GM04504 (cell line): ENCODE results near the gene CLIC5.

Source experiments
- DNase-seq: peaks from one replicate; pipeline ENCODE4 v3.0.0-alpha.2; 2012; ENCODE audit warnings: low read depth

The CLIC5 gene

GRCh38 chr6:45838996-45839395, 176.7 kb downstream of the CLIC5 start:
- no peak for DNase-seq

DNA sequence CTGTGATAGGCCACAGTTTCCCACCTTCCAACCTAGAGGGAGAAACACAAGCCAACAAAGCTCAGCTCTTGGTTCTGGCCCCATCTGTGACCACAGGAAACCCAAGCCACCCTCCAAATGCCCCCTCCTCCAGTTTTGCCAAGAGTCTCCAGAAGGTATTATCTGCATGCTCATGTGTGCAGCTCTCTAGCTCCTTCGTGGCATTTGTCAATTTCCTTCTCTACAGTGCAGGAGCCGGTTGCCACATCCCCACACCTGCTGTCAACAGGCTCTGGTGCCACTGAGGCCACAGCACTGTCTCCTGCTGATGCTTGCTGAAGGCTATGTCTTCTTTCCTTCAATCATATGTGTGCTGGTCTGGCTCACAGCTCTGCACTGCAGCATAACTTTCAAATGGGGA, 177.2 kb downstream of the CLIC5 start:
- DNase-seq, result no peak

- no peak for DNase-seq
Measured at GRCh38 chr6:45837541-45838200, 178.0 kb downstream of the CLIC5 start.

GRCh38 chr6:45836984-45837383, 178.7 kb downstream of the CLIC5 start:
- no peak for DNase-seq

DNA sequence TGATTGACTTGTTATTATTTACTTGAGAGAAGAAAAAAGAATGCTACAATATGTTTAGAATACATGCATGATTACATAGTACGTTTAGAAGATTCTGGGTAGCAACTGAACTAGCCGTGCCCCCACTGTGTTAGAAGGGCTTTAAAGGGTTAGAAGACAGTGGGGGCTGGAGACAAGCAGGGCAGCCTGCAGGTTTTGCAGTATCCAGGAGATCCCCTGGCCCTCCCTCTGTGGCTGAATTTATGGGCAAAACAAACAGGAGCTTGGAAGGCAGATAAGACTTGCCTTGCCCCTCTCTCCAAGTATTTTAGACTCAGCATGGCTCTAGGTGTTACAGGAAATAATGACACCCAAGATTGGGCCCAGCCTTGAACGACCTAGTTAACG, 179.2 kb downstream of the CLIC5 start:
- DNase-seq, result no peak

DNA sequence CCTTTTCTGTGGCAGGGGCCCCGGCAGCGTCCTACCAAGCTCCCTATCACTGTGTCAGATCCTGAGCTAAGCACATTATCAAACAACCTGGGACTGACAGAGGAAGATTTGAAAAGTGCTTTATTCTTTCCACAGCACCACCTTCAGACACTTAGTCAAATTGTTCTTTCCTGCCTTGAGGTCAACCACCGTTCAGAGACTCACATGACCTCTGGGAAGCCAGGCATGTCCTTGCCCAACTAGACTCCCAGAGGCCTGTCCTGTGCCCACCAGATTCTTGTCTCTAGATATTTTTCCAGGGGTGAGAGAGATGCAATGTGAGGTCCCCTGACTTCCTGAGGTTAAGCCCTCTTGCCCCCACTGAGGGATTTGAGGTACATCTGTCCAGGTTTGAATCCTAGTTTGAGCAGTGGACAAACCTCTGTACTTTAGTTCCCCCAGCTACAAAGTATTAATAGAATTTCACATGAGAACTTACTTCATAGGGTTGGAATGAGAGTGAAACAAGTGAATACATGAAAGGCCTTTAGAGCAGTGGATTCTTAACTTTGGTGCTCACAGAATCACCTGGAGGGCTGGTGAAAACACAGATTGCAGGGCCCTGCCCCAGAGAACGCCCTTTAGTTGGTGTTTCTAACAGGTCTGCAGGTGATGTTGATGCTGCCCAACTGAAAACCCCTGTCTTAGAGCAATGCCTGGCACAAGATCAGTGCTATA, 179.8 kb downstream of the CLIC5 start:
- DNase-seq, result no peak

DNA sequence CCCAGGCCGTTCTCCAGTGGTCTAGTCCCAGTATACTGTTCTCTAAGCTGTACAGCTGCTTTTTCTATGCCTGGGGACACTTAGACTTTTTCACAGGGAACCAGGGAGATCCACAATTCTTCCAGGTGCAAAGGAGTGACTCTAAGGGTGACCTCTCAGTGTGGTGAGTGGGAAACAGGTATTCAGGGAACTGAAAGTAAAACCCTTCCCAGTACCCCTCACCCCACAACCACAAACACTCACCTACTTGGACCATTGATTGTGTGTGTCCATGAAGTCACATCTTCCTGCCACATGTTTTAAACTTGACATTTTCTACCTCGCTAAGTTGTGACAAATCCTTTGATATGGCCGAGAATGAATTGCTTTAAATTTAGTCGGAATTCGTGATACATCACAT, 183.6 kb downstream of the CLIC5 start:
- no peak for DNase-seq
